ENCODE measurements around the gene EXOC3L1.

Gene EXOC3L1, protein sequence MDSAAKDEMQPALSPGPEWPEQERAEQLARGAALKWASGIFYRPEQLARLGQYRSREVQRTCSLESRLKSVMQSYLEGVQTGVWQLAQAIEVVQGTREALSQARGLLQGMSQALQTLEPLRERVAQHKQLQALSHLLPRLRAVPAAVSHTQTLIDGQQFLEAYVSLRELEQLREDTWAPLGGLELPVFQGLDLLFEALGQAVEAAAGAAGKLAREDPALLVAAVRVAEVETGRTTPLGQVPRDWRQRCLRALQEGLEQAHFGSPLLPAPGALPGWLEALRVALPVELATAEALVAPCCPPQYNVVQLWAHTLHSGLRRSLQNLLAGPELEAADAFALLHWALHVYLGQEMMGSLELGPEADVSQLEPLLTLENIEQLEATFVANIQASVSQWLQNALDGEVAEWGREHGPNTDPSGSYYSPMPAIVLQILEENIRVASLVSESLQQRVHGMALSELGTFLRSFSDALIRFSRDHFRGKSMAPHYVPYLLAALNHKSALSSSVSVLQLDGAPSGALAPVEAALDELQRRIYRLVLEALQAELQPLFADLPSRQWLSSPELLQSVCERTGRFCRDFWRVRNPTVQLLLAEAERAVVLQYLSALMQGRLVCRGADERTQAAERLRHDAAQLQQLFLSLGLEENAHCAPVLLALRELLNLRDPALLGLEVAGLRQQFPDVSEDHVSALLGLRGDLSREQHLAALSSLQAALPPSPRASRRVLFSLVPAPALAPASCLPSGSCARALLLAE

DNA sequence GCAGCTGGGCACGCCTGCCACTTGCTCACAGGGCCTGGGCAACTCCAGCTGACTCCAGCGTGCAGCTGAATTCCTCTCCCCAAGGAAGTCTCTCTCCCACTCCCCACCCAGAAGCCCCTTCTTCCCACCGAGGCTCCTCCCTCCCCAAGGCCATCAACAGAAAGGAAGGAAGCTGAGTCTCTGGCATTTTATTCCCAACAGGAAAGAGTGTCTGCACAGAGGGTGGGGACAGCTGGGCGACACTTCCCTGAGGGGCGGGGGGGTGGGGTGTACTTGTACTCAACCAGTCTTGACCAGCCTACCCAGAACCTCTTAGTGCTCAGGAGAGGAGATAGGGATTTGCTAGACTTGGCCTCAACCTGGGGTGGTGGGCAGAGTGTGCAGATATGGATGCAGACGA is at the start of gene EXOC3L1:
TSS of gene EXOC3L1 (minus strand) at position 96 of the 400 bp plus-strand sequence. CDS start 460 bp downstream, outside the sequence.
- no peak for DNase-seq

DNA sequence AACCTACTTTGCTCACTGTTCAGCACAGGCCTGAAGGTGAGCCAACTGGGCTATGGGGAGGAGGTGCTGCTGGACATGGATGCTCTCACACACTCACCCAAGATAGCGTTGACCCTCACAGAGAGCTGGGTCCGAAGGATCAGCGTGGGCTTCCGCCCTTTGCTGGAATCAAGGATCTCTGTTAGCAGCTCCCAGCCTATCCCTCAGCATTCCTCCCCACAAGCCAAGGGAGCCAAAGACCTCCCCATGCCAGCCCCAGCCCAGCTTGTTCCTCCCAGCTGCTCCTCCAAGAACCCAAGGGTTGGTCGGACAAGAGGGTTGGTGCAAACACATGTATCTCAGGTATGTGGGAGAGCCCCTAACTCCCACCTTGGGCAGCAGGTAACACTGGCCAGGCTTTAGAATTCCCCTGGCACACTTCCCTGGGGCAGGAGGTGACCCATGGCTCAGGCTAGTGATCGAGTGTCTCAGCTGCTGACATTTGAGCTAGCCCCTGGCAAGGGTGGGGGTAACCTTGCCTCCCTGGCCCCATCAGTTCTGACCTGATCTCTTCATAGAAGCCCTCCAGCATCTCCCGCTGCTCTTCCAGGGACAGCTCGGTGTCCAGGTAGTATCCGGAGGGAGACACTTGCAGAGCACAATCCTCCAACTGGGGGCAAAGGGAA is 49.0 kb upstream of the EXOC3L1 start:
- no peak for DNase-seq

DNA sequence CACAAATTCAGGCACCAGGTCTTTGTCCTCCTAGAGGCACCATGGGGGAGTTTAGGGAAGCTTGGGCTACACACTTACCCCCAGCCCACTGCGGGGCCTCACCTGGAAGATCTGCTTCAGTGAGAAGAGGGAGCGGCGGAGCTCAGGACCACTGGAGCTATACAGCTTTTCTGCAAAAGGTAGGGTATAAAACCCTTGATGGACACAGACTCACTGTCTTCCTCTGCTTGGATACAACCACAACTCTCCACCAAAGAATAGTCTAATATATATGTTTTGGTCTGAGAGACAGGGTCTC is 48.3 kb upstream of the EXOC3L1 start:
- DNase-seq, result no peak

DNA sequence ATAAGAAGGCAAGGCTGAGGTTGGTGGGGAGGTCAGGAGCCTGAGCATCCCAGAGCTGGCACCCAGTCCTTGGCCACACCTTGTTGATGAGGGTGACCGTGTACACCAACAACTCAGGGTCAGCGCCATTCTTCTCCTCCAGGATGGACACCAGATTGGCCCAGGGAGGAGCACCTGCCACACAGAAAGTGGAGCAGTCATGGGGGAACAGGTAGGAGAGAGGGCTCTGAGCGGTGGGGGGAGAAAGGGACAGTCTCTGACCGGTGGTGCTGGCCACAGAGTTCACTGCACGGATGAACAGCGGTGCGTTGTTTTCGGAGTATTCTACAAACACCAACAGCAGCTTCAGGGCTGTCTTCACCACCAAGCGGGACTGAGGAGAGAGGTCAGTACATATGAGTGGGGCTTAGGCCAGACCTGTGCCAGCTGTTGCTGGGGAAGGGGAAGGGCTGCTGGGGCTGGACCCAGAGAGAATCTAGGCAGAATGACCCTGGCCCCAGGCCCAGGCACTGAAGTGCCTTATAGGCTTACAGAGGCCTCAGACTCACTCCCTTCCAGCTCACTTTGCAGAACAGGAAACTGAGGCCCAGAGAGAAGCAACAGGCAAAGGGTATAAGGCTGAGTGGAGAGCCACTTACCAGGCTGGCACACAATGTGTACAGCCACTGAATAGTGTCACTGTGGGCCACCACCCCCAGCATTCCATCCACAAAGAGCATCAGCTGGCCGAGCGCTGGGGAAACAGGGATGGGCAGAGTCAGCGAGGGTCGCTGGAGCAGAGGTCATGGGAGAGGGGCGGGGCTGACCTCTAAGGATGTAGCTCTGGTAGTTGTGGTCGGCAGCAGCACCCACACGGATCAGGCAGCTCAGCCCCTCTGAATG is 47.7 kb upstream of the EXOC3L1 start:
- no peak for DNase-seq

DNA sequence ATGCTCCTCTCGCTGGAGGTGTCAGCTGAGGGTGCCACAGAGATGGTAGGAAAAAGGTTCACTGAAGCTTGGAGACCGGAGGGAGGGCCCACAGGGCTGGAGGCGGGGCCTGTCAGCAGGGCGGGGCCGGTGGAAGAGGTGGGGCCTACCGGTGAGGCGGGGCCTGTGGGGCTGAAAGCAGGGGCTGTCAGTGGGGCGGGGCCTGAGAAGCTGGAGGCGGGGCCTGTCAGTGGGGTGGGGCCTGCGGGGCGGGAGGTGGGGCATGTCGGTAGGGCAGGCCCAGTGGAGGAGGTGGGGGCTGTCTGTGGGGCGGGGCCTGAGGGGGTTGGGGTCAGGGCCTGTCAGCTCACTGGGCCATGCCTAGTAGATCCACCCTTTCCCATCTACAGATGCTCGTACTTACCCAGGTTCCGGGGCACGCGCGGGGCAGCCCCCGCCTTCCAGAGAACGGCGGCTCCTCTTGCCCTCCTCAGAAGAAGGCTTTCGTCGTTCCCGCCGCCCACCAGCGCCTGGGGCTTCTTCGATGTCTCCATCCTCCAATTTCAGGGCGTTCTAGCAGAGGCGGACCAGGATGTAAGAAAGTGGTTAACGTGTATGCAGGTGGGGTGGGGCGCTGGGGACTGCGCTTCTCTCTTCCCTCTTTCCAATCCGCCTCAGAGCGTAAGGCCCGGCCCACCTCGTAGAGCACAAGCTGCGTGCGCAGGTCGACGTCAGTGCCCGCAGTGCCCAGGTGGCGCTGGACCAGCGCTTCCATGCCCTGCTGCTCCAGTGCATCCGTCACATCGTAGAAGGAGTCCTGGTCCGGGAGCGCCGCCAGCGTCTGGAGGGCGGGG is 46.8 kb upstream of the EXOC3L1 start:
- DNase-seq, result no peak

DNA sequence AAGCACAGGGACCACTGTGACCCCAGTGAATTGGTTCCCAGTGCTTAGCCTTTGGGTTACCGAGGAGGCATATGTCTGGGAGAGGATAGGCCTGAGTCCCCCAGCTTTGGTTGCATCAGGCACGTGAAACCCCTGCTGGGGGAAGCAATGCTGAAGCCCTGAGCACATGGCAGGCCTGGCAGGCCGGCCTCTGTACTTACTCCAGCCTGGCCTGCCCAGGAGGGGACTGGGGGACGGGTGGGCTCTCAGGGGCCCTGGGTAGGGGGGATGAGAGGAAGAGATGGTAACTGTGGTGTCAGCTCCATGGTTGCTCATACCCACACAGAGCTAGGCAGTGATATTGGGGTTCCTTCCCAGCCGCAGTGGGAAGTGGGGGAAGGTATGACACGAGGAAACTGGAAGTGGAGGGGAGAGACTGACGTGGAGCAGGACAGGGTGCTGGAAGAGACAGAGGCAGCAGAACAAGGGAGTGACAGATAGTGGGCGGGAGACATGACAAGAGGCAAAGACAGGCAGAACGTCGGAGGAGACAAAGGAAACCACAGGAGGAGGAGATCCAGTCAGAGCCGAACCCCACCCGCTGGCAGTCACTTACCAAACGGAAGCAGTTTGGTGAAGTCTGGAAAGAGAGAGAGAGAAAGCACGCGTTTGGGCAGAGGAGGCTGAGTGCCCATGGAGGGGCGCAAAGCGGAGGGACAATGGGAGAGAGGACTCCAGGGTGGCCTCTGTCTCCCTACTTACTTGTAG is 46.1 kb upstream of the EXOC3L1 start:
- no peak for DNase-seq

DNA sequence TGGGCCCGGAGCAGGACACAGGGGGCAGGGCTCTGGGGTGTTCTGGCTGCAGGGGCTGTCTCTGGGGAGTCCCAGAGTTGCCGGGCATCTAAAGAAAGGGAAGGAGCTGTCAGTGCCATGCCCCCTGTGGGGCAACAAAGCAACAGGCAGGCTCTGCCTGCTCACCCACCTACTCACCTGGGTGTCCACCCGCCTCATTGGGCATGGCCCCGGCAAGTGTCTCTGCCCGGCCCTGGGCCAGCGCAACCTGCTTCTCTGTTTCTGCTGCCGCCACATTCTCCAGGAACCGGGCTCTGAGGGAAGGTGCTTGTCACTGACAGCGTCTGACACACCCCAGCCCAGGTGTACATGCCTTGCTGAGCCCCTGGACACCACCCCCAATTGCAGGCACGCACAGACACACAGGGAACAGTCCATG is 44.3 kb upstream of the EXOC3L1 start:
- DNase-seq, result no peak

DNA sequence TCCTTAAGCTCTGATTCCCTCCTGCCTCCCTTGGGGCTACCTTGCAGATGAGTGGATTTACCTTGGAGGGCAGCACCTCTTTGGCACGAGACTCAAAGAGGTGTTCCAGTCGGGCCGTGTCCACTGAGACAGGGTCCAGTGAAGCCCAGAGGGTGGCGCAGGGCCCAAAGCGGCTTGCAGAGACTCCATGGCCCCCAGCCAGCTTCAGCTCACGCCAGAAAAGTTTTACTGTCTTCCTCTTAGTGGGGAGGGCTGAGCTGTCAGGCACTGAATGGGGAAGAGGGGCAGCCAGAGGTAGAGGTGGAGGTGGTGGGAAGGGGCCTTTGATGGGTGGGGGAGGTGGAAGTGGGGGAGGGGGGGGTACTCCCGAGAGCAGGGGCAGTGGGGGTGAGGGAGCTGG is 43.7 kb upstream of the EXOC3L1 start:
- no peak for DNase-seq

DNA sequence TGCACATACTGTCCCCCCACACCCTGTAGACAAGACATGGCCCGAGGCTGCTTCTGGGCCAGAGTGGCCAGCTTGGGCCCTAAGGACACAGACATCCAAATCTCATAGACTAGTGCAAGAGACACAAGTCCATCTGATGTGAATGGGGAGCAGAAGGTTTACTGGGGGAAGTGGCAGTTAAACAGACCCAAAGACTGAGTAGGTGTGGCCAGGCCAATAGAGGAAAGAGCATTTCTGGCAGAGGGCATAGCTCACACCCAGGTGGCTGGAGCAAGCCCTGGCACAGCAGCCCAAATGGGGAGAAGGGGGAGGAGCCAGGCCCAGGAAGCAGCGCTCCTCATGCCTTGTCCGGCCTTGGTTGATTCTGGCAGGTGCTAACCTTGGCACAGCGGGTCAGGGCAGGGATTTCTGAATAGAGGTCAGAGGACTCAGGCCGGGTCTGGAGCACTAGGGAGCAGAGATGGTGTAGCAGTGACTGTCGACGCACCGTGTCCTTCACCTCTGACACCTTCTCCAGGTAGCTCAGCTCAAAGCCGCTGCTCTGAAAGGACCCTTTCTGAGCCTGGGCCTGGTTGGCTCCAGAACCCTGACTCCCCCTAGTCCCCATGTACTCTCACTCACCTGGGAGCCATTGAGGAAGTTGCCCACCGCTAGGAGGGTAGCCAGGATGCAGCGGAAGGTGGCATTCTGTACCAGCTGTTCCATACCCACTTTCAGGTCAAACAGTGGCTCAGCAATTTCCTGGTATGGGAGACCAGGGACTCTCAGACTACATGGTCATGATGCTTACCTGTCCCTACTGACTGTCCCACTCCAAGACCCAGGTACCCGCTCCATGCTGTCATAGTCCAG is 41.1 kb upstream of the EXOC3L1 start:
- DNase-seq, result no peak

DNA sequence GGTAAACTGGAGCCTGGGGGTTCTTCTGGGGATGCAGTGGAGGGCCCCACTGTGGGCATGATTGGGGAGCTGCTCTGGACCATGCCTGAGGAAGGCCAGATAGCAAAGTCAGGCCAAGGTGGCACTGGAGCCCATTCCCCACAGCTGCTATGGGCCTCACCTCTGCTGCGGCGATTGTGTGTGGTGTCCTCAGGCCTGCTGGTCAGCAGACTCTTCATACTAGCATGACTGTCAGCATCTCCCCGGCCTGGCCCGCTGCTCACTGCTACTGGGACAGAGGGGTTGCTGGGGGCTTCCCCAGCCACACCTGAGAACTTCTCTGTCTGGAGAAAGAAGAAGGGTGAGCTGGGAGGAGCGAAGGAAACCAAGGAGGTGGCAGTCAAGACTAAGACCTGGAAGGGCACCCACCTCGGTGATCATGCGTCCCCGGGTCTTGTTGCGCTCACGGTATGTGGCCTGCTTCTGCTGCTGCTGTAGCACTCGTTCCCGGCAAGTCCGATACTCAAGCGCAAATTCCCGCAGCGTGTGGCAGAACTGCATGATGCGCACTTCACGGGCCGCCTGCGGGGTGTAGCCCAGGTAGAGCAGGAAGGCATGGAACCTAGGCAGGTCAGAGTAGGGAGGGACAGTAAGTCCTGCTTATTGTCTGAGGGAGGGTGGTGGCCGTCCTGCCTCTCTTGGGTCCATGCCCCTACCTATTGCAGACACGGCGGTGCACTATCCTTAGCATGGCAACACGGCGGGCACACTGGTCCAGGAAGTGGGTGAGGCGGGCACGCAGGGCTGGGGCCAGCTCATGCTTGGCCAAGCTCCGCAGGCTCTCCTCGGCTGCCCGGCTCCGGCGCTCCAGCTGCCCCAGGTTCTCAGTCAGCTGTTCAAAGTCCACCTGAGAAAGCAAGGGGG is 40.2 kb upstream of the EXOC3L1 start:
- no peak for DNase-seq

DNA sequence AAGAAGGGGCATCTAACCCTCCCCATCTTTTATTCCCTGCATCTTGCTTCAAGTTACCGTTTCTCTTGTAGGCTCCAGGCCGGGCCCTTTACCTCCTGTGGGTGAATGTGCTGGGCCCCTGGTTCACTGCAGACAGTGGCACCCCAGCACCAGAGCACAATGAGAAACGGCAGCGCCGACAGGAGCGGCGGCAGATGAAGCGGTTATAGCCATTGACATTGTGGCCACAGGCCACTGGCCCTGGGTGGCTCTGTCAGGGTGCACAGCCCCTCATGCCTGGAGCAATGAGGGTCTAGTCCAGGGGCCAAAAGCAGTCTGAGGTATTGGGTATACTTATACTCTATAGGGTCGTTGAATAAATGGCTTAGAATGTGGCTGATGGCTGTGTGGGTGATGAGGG is 39.0 kb upstream of the EXOC3L1 start:
- no peak for DNase-seq

DNA sequence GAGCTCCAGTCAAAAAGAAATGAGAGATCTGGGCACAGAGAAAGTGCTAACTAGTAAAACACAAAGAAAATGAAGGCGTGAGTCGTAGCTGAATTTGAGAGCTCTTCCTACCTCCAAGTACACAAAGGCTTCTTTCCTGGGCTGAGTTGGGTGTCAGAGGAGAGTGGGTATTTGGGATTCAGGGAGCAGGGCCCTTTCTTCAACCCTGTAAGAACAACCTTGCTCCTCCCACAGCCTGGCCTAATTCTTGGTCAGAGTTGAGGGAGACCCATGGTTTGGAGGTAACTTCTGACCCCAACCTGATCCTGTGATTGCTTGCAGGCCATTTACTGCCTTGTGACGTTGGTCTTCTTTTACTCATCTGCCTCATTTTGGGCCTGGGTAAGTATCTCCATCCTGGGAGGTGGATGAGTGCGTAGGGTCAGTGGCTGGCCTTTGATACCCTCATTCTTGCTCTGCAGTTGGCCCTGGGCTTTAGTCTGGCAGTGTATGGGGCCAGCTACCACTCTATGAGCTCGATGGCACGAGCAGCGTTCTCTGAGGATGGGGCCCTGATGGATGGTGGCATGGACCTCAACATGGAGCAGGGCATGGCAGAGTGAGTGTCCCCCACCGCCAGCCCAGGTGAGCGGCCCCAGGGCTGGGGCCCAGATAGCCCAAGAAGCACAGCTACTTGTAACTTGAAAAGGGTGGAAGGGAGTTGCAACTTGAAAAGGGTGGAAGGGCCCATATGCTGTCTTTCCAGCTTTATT is 38.3 kb upstream of the EXOC3L1 start:
- DNase-seq, result no peak

DNA sequence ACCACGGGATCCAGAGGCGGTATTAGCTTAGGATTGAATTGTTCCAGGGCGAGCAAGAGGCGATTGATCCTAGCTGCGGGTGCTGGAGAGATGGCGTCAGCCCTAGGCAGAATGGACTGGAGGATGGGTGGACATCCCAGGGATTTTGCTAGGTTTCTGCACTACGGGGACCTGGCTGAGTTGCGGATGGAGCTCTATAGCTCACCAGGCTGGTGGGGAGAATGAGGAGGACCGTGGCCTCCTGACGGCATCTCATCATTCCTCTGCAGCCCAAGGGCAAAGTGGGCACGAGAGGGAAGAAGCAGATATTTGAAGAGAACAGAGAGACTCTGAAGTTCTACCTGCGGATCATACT is 37.6 kb upstream of the EXOC3L1 start:
- DNase-seq, result no peak

DNA sequence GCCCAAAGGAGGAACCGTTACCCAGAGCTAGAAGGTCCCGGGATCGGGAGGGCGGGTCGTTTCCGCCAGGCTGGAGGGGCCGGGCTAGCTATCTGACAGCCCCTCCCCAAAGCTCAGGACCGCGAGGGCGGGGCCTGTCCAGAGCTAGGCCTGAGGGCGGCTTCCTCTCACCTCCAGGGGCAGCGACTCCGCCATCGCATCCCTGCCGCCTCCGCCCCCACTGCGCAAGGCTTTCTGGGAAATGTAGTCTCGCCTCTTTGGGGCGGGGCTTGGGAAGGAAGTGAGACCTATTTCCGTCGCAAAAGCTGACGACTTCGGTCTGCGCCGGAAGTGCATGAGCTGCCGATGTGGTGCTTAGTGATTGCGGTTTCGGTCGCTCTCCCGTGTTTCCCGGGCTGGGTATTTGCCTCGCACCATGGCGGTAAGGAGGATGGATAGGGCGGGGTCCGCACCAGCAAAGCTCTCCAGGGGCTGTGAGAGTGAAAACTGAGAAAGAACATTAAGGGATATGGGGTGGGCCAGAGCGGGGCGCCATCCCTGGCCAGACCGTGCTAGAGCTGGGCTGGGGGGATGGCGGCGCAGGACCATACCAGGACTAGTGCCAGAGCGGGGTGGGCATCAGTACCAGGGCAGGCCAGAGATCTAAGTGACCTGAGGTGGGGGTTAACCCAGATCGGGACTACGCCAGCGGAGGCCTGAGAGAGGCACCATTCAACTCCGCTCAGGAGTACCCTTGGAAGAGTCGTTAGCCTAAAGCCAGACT is 37.0 kb upstream of the EXOC3L1 start, which contains the start of gene TMEM208:
TSS of gene TMEM208 (plus strand) at position 327 of the 763 bp plus-strand sequence. CDS start at position 416, 89 bp downstream.
- DNase-seq, result no peak

DNA sequence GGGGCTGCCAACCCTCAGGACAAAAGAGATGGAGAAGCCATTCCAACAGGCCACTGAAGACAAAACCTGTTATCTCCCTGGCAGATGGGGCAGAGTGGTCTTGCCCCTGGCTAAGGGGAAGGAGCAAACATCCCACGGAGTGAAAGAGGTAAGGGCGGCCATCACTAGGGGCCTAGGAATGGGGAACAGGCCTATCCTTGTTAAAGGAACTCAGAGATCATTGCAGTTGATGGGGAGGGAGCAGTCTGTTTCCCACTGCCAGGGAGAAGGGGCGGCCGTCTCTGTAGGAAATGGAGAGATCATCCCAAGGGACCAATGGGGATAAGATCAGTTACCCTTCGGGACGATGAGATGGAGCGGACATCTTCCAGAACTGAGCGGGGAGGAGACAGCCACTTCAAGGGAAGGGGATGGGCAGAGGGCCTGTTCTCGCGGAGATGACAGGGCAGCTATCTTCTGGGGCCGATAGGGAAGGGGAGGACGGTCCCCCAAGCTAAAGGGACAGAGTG is 36.4 kb upstream of the EXOC3L1 start:
- no peak for DNase-seq

DNA sequence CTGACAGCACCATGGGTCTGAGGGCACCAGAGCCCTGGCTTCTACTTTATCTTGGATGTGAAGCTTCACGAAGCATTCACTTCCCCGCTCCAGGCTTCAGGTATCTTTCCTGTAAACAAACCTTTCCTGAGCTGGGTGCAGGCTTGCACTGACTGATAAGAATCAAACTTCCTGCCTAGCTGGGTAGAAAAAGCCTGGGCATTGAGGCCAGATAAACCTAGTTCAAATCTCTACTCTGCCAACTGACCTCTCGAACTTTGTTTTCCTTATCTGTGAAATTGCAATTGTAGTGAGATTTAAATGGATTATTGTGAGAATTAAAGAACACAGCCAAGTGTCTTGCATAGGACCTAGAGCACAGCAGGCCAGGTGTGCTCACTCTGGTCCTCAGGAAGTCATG is 34.1 kb upstream of the EXOC3L1 start:
- no peak for DNase-seq
